ENCODE data around the gene LRBA. TPM values are rescaled to one million over a fixed set of nuclear protein-coding genes. Genes with fewer than 3 reads are reported as not detected.
A peak's percentile ranks its signal among the peaks of the same experiment; 100 is the strongest.

Gene LRBA
- polyA plus RNA-seq, 2 of the 4 experiments (the other 2 are of a cell fraction): 10.7 to 25.1 TPM

DNA sequence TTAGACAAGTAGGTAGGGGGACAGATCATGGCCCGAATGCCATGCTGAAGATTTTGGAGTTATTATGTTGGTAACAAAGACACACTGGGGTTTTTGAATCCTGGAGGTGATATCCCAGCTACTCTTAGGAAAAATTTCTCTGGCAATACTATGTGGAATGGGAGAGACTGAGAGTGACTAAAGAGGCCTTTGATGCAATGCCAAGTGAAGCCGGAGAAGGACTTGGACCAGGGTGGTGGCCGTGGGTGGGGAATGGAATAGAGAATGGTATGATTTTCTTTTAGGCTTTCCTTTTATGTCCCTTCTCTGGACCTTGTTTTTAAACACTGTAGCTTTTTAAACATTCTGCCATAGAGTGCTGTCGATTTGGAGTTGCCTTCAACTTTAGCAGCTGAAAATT is 795.2 kb downstream of the LRBA start:
- Histone ChIP-seq H3K4me2 (peak overlapping the region; percentile 37), H3K4me3 (no peak overlapping the region), H3K4me1 (peaks cover 72% of the 10 kb centered on the region), H3K9me3 (no peaks in the 10 kb centered on the region), H3K27ac (peak overlapping the region; percentile 37 to 72; a peak in 5 of 6 replicates)
- FAIRE-seq (no peak), DNase-seq (ENCODE audit: low read depth in 1 of 2, low spot score in 1 of 2) (no peak), ATAC-seq (no peak)
- 40% methylated on average over 4 of the region's 4 CpGs for WGBS (ENCODE audit: missing lambda C conversion rate)
- no peak for TF ChIP-seq NFE2L2 (conservative IDR thresholded peaks at IDR 0.05; ENCODE audit: low read length)
- TF ChIP-seq FOXS1 (CRISPR knock-in tag; IDR thresholded peaks at IDR 0.05): no peak
- TF ChIP-seq EP300 (IDR thresholded peaks at IDR 0.05): no peak
- TF ChIP-seq, protein P1, sequence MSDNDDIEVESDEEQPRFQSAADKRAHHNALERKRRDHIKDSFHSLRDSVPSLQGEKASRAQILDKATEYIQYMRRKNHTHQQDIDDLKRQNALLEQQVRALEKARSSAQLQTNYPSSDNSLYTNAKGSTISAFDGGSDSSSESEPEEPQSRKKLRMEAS (IDR thresholded peaks at IDR 0.05): no peak
- no peak for TF ChIP-seq JUN (IDR thresholded peaks at IDR 0.05)
- TF ChIP-seq ELK1 (IDR thresholded peaks at IDR 0.05; ENCODE audit: low read depth, low read length): no peak
- no peak for TF ChIP-seq MAZ (IDR thresholded peaks at IDR 0.05; ENCODE audit: borderline replicate concordance, low read depth, low read length)
- TF ChIP-seq, protein P2, sequence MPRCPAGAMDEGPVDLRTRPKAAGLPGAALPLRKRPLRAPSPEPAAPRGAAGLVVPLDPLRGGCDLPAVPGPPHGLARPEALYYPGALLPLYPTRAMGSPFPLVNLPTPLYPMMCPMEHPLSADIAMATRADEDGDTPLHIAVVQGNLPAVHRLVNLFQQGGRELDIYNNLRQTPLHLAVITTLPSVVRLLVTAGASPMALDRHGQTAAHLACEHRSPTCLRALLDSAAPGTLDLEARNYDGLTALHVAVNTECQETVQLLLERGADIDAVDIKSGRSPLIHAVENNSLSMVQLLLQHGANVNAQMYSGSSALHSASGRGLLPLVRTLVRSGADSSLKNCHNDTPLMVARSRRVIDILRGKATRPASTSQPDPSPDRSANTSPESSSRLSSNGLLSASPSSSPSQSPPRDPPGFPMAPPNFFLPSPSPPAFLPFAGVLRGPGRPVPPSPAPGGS (IDR thresholded peaks at IDR 0.05): no peak
- TF ChIP-seq HEYL (CRISPR knock-in tag; IDR thresholded peaks at IDR 0.05): no peak
- no peak for TF ChIP-seq FOSB (CRISPR knock-in tag; IDR thresholded peaks at IDR 0.05)
- no peak for TF ChIP-seq HES2 (IDR thresholded peaks at IDR 0.05)
- no peak for TF ChIP-seq HDAC2 (IDR thresholded peaks at IDR 0.05)
- TF ChIP-seq, protein P3, sequence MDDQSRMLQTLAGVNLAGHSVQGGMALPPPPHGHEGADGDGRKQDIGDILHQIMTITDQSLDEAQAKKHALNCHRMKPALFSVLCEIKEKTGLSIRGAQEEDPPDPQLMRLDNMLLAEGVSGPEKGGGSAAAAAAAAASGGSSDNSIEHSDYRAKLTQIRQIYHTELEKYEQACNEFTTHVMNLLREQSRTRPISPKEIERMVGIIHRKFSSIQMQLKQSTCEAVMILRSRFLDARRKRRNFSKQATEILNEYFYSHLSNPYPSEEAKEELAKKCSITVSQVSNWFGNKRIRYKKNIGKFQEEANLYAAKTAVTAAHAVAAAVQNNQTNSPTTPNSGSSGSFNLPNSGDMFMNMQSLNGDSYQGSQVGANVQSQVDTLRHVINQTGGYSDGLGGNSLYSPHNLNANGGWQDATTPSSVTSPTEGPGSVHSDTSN (IDR thresholded peaks at IDR 0.05): no peak
- TF ChIP-seq ZSCAN20 (CRISPR knock-in tag; IDR thresholded peaks at IDR 0.05): no peak
- TF ChIP-seq PHF8 (IDR thresholded peaks at IDR 0.05; ENCODE audit: borderline replicate concordance, low read depth): no peak
- TF ChIP-seq HOXB5 (CRISPR knock-in tag; IDR thresholded peaks at IDR 0.05): no peak
- CTCF ChIA-PET: interaction anchor here (1.0 to 4.9 kb wide), 5 partner anchors 11 to 239 kb away, joined by 3 to 70 read pairs (median 4); no protein-coding TSS in a partner anchor
- POLR2A ChIA-PET: no interaction called here

GRCh38 chr4:150218447-150218846 is 796.6 kb downstream of the LRBA start:
- Histone ChIP-seq H3K4me1 (peaks cover 58% of the 10 kb centered on the region), H3K4me3 (no peak overlapping the region), H3K27ac (peak overlapping the region in 1 of 2 experiments; percentile 72; a peak in 3 of 6 replicates), H3K4me2 (no peak overlapping the region), H3K9me3 (no peaks in the 10 kb centered on the region)
- ChIA-PET CTCF (interaction anchor here (1.2 to 4.9 kb wide), 6 partner anchors 9 to 237 kb away, joined by 3 to 70 read pairs (median 6); no protein-coding TSS in a partner anchor), POLR2A (no interaction called here)
- 92% methylated on average over 2 of the region's 2 CpGs for WGBS (ENCODE audit: missing lambda C conversion rate)
- ATAC-seq (no peak), DNase-seq (ENCODE audit: low read depth in 1 of 2, low spot score in 1 of 2) (no peak), FAIRE-seq (no peak)
- no peak for TF ChIP-seq RNF2 (IDR thresholded peaks at IDR 0.05; ENCODE audit: borderline replicate concordance, low read depth)
- no peak for TF ChIP-seq SMC3 (IDR thresholded peaks at IDR 0.05)
- TF ChIP-seq SREBF2 (IDR thresholded peaks at IDR 0.05): no peak
- TF ChIP-seq ZC3H11A (IDR thresholded peaks at IDR 0.05): no peak
- TF ChIP-seq HDAC2 (IDR thresholded peaks at IDR 0.05): no peak
- no peak for TF ChIP-seq POLR2AphosphoS2 (conservative IDR thresholded peaks at IDR 0.05; ENCODE audit: low read length)
- no peak for TF ChIP-seq HES2 (IDR thresholded peaks at IDR 0.05)
- no peak for TF ChIP-seq ESRRA (IDR thresholded peaks at IDR 0.05; ENCODE audit: borderline replicate concordance, low read length)

All from A549 (cell line).